NCI-H510A treated with DMSO at 0.1 percent for 48 hours (cell line): ENCODE results near the gene MAPK1IP1L.

Experiments
- DNase-seq: peaks from one replicate; lab custom pipeline; 2025; lab: John Stamatoyannopoulos, UW

Gene MAPK1IP1L

GRCh38 chr14:55097881-55098560 lies 46.6 kb downstream of the MAPK1IP1L start:
- no peak for DNase-seq

- DNase-seq, result no peak
These were observed 47.1 kb downstream of the MAPK1IP1L start for GRCh38 chr14:55098561-55098898.

- DNase-seq, result no peak
These were observed 48.3 kb downstream of the MAPK1IP1L start for GRCh38 chr14:55099756-55100155.

- no peak for DNase-seq
These were observed 50.3 kb downstream of the MAPK1IP1L start for GRCh38 chr14:55101698-55102097.

- peak; percentile 78 for DNase-seq
These were observed 50.7 kb downstream of the MAPK1IP1L start for GRCh38 chr14:55102141-55102621.

GRCh38 chr14:55103005-55103640 lies 51.7 kb downstream of the MAPK1IP1L start:
- peak; percentile 76 for DNase-seq

GRCh38 chr14:55103971-55104954 lies 52.8 kb downstream of the MAPK1IP1L start:
- DNase-seq, result no peak

- DNase-seq, result no peak
These were observed 54.5 kb downstream of the MAPK1IP1L start for GRCh38 chr14:55105991-55106390.

GRCh38 chr14:55107766-55108554 lies 56.5 kb downstream of the MAPK1IP1L start:
- DNase-seq, result no peak

GRCh38 chr14:55109836-55110235 lies 58.4 kb downstream of the MAPK1IP1L start:
- no peak for DNase-seq

GRCh38 chr14:55111122-55111708 lies 59.8 kb downstream of the MAPK1IP1L start:
- DNase-seq, result no peak

- no peak for DNase-seq
These were observed 63.3 kb downstream of the MAPK1IP1L start for GRCh38 chr14:55114720-55115119.

- no peak for DNase-seq
These were observed 64.0 kb downstream of the MAPK1IP1L start for GRCh38 chr14:55115460-55115859.

GRCh38 chr14:55115861-55116245 lies 64.4 kb downstream of the MAPK1IP1L start:
- DNase-seq, result no peak

GRCh38 chr14:55116246-55117030 lies 65.0 kb downstream of the MAPK1IP1L start:
- no peak for DNase-seq

GRCh38 chr14:55117803-55118441 lies 66.5 kb downstream of the MAPK1IP1L start:
- DNase-seq, result no peak

GRCh38 chr14:55118761-55119160 lies 67.3 kb downstream of the MAPK1IP1L start:
- DNase-seq, result no peak
